SU-DHL-6 (cell line): ENCODE measurements around the gene SGMS2.

ENCODE experiments used
- H2AFZ ChIP-seq: fragments of 200-600 bp; sonication (generic); 2 replicates; pipeline ENCODE4 v1.6.1; 2014; ENCODE audit warnings: low read depth, mild to moderate bottlenecking, moderate library complexity, mixed read lengths, antibody characterized with exemption, low read length; ENCODE audit not compliant: severe bottlenecking
- H3F3A ChIP-seq: fragments of 200-600 bp; shearing (Covaris generic); 2 replicates; pipeline ENCODE4 v1.6.0; 2016; ENCODE audit warnings: antibody characterized with exemption, mild to moderate bottlenecking; ENCODE audit not compliant: insufficient read depth
- H3K27ac ChIP-seq: fragments of 200-600 bp; sonication (generic); 2 replicates; pipeline ENCODE4 v1.5.1; 2016; ENCODE audit warnings: low read depth, mild to moderate bottlenecking, low read length, moderate library complexity, mixed read lengths
- H3K27me3 ChIP-seq: fragments of 200-600 bp; sonication (generic), shearing (Covaris generic); 2 replicates; pipeline ENCODE4 v1.6.0; 2014; ENCODE audit warnings: mild to moderate bottlenecking, low read length
- H3K36me3 ChIP-seq: fragments of 200-600 bp; sonication (generic); 2 replicates; pipeline ENCODE4 v1.6.1; 2014; ENCODE audit warnings: mild to moderate bottlenecking, low read length, mixed read lengths
- H3K4me2 ChIP-seq: fragments of 300-600, 200-600 bp; shearing (Covaris generic), sonication (generic); 2 replicates; pipeline ENCODE4 v1.6.0; 2014; ENCODE audit warnings: low read length, low read depth, mild to moderate bottlenecking; ENCODE audit not compliant: poor library complexity, severe bottlenecking
- H3K4me3 ChIP-seq: fragments of 200-600 bp; sonication (generic); 2 replicates; pipeline ENCODE4 v1.5.1; 2014; ENCODE audit warnings: antibody characterized with exemption, low read length, mild to moderate bottlenecking, mixed read lengths; ENCODE audit not compliant: insufficient read depth, poor library complexity, severe bottlenecking
- H3K79me2 ChIP-seq: fragments of 200-600 bp; sonication (generic); 2 replicates; pipeline ENCODE4 v1.6.1; 2014; ENCODE audit warnings: mild to moderate bottlenecking, low read length, moderate library complexity; ENCODE audit not compliant: insufficient read depth
- H3K9ac ChIP-seq: fragments of 200-600 bp; sonication (generic); 2 replicates; pipeline ENCODE4 v1.7.0; 2014; ENCODE audit warnings: mild to moderate bottlenecking, low read length
- H3K9me2 ChIP-seq: fragments of 200-600 bp; sonication (generic); replicated peaks from 2 replicates; pipeline ENCODE4 v1.6.1; 2014; ENCODE audit warnings: low read length; ENCODE audit not compliant: insufficient read depth
- H3K9me3 ChIP-seq: fragments of 200-600 bp; sonication (generic); 2 replicates; pipeline ENCODE4 v1.6.1; 2014; ENCODE audit warnings: low read length, mixed read lengths; ENCODE audit not compliant: insufficient read depth
- H4K20me1 ChIP-seq: fragments of 200-600 bp; sonication (generic); 2 replicates; pipeline ENCODE4 v1.6.1; 2014; ENCODE audit warnings: low read depth, mild to moderate bottlenecking, antibody characterized with exemption, low read length, moderate library complexity, mixed read lengths
- EZH2phosphoT487 ChIP-seq: fragments of 200-600 bp; sonication (generic), shearing (Covaris generic); conservative IDR thresholded peaks from 2 replicates; pipeline ENCODE4 v1.6.1; 2018; ENCODE audit warnings: mild to moderate bottlenecking, antibody characterized with exemption, low read length, moderate library complexity, mixed read lengths
- TF ChIP-seq, protein P1 (sequence below): fragments of 200-600 bp; sonication (generic); IDR thresholded peaks from one replicate; pipeline ENCODE4 v1.5.1; 2017; ENCODE audit warnings: antibody characterized with exemption, mild to moderate bottlenecking, low read length, moderate library complexity; ENCODE audit not compliant: insufficient read depth, poor library complexity, severe bottlenecking

The SGMS2 gene

GRCh38 chr4:107894138-107894603 is 69.4 kb downstream of the SGMS2 start:
- TF ChIP-seq EZH2phosphoT487, result no peak
- TF ChIP-seq, protein P1, sequence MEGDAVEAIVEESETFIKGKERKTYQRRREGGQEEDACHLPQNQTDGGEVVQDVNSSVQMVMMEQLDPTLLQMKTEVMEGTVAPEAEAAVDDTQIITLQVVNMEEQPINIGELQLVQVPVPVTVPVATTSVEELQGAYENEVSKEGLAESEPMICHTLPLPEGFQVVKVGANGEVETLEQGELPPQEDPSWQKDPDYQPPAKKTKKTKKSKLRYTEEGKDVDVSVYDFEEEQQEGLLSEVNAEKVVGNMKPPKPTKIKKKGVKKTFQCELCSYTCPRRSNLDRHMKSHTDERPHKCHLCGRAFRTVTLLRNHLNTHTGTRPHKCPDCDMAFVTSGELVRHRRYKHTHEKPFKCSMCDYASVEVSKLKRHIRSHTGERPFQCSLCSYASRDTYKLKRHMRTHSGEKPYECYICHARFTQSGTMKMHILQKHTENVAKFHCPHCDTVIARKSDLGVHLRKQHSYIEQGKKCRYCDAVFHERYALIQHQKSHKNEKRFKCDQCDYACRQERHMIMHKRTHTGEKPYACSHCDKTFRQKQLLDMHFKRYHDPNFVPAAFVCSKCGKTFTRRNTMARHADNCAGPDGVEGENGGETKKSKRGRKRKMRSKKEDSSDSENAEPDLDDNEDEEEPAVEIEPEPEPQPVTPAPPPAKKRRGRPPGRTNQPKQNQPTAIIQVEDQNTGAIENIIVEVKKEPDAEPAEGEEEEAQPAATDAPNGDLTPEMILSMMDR, result no peak
- Histone ChIP-seq H4K20me1 (no peaks in the 10 kb centered on the region), H3K4me3 (no peak overlapping the region), H3K36me3 (no peaks in the 10 kb centered on the region), H2AFZ (no peak overlapping the region), H3K4me2 (no peak overlapping the region), H3K9me3 (no peaks in the 10 kb centered on the region), H3K27me3 (no peaks in the 10 kb centered on the region), H3K9me2 (no peaks in the 10 kb centered on the region), H3K27ac (no peak overlapping the region), H3K9ac (no peak overlapping the region), H3F3A (no peaks in the 10 kb centered on the region), H3K79me2 (no peaks in the 10 kb centered on the region)

DNA sequence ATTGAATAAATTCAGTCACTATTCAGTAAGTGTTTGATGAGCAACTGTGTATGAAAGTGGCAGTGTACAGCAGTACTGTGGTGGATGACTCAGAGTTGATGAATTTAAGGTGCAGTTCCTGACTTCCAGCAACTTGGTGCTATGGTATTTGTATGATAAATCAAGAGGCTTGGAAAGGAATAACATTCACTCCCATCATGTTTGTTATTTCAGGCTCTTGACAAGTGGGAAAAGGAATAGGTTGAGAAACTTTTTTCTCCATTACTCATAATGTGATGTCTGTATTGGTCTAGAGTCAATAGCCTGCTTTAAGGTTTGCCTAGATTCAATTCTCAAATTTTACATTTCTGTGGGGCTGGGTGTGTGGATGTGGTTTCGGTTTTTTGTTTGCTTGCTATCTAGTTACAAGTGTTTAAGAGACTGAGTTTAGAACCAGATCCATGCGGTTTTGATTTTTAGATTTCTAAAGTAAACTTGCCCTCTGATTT is 71.5 kb downstream of the SGMS2 start:
- Histone ChIP-seq H3K4me3 (no peak overlapping the region), H3K9ac (no peak overlapping the region), H4K20me1 (no peaks in the 10 kb centered on the region), H3K27me3 (no peaks in the 10 kb centered on the region), H3K79me2 (no peaks in the 10 kb centered on the region), H3K4me2 (no peak overlapping the region), H3K9me2 (no peaks in the 10 kb centered on the region), H3F3A (no peaks in the 10 kb centered on the region), H2AFZ (no peak overlapping the region), H3K9me3 (no peaks in the 10 kb centered on the region), H3K36me3 (no peaks in the 10 kb centered on the region), H3K27ac (no peak overlapping the region)
- TF ChIP-seq, protein P1, result no peak
- TF ChIP-seq EZH2phosphoT487, result no peak

DNA sequence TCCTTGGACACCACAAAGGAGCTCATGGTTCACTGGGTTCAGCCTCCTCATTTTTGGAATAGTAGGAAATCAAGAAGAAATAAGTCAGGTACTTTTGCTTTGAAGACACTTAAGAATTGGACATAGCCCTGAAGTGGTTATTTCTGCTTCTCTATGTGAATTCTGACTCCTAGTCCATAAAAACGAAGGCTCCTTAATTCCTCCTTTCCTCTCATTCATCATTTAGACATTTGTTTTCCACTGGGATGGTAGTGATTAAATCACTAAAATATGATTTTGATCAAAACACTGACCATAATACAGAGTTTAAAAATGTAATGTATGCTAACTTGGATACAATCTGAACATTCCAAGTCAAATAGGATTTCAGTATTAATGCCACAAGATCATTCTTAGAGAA is 71.9 kb downstream of the SGMS2 start:
- Histone ChIP-seq H3K9ac (no peak overlapping the region), H3K4me2 (no peak overlapping the region), H3K27me3 (no peaks in the 10 kb centered on the region), H3K27ac (no peak overlapping the region), H3K9me2 (no peaks in the 10 kb centered on the region), H4K20me1 (no peaks in the 10 kb centered on the region), H3K79me2 (no peaks in the 10 kb centered on the region), H3F3A (no peaks in the 10 kb centered on the region), H2AFZ (no peak overlapping the region), H3K4me3 (no peak overlapping the region), H3K9me3 (no peaks in the 10 kb centered on the region), H3K36me3 (no peaks in the 10 kb centered on the region)
- TF ChIP-seq, protein P1, result no peak
- no peak for TF ChIP-seq EZH2phosphoT487
